NCI-H2227 treated with DMSO at 0.1 percent for 48 hours (cell line): ENCODE measurements around the gene IL1R2.
"Not testable (repeated sequence)": the region's sequence is repeated elsewhere in the genome, so short reads cannot be mapped to it uniquely, and the experiment has no call there.

Experiments used
- DNase-seq: peaks from one replicate; lab custom pipeline; 2025; lab: John Stamatoyannopoulos, UW

The IL1R2 gene

DNA sequence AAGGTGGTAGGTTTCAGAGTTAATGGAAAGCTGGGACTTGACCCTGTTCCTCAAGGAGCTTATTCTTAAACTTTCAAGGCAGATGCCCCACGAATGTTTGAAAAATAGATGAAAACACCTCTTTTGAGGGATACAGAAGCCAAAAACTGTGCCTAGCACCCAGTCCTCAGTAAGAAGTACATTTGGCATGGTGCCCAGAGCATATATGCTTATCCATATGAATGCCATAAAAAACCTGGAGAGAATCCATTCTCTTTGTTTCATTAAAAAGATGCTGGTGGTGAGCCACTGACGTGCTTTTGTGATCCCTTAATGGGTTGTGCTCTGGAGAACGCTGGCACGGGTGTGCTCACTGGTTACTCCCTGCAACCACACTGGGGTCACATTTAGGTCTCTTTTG is 69.0 kb downstream of the IL1R2 start:
- no peak for DNase-seq

GRCh38 chr2:102061286-102061699 is 69.5 kb downstream of the IL1R2 start:
- no peak for DNase-seq

DNA sequence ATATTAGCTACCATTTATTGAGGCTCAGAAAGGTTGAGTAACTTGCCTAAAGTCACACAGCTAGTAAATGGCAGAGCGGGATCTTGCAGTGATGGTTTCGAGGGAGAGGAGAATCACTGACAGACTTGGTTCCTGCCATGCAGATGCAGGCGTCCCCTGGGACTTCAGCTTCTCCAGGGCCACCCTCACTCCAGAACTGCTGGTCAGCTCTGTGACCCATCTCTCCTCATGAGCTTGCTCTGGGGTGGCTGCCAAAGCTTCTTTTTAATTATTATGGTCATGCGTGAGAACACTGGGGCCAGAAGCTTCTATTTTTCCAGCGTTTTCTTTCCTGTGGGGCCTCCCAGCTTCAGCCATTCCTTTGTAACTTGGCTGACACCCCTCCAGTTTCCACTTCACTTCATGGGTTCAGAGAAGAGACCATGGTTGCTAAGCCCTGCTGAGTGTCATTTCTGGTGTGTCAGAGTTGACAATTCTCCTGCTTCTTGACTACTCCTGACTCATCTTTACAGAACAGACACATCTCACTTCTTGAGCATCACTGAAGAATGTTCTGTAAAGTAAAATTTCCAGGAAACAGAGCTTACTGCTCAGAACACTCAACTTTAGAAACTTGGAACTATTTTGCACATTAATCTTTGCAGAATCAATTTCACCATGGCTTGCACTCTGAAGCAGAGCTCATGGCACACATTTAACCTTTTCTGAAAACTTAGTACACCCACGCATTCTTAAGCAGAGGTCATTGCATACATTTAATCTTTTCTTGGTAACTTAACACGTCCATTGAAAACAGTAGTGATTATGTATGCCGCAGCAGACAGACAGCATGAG is 70.4 kb downstream of the IL1R2 start:
- DNase-seq: no peak

- DNase-seq: no peak
These were observed 71.0 kb downstream of the IL1R2 start for GRCh38 chr2:102062802-102063201.

DNA sequence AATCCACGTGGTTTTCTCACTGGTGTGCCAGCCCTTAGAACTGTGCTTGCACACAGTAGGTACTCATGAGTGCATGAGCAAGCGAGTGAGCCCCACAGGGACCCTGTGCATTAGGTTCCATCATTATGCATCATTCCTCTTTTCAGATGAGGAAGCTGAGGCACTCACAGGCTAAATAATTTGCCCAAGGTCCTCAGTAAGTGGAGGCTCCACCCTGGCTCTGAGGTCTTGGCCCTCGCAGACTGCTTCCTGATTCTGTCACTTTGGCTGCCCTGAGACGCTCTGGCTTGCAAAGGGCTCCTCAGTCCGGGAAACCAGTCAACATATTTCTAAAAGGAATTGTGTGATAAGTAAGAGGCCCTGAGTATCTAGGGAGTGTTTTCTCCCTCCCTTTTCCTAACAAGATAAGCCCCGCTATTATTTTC is 71.7 kb downstream of the IL1R2 start:
- DNase-seq: no peak

- no peak for DNase-seq
These were observed 72.3 kb downstream of the IL1R2 start for GRCh38 chr2:102063941-102064678.

DNA sequence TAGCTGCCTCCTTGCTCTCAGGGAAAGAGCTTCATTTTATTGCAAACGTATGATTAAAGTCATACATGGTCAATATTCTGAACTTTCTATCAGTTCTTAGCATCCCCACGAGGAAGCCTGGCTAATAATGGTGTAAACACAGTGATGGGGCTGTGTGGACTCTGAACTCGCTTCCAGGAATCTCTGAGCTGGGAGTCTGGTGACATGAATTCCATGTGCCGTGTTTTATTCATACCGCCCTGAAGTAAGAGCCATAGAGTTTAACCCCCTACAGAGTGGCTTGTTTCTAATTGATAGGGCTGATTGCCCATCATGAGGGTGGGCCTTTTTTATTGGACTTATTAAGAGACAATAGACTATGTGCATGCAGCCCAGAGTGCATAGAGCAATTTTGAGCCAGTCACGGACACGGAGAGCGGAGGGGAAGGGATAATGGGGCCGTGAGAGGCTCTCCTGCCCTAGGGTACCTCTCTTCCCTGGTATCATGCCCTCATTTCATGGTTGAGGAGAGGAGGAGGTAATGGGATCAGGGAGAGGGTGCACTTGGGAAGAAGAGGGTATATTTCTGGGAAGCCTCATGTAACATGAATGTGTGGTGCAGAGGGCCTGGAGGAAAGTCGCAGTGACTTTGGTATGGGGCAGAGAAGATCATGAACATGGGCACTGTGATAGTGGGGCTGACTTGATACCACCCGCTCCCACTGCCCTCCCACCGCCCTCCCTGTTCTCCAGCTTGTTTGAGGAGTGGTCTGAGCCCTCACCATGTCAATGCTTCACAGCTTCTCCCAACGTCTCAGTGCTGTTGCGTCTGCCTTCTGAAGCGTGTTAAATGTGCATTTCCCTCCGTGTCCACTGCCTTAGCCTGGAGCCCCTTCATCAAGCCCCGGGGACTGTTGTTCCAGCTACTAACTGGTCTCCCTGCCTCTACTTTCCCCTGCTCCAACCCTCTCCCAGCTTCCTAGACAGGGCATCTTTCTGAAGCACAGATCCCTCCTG is 73.2 kb downstream of the IL1R2 start:
- DNase-seq: no peak

DNA sequence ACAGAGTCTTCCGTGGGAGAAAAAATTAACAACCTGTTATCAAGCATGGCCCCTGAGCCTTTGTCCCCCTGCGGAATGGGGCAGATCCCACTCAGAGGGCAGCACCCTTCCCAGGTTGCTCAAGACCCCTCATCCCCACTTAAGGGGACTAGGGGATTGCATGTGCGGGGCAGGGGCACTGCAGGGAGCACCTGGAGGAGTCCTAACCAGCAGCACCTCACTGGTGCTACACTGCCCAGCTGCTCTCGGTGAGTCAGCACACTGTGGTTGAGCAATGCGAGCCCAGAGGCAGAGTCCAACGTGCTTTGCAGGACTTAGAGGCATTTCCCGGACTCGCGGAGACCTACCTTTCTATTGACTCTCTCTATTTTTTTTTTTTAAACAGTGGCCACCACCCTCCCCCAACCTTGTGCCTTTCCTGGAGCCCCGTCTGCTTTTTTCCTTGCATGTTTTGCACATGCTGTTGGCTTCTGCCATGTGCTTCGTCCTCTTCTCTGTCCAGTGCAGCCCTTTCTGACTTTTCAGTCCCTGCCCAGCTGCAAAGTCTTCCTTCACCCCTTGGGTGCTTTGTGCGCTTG is 74.0 kb downstream of the IL1R2 start:
- DNase-seq: no peak

DNA sequence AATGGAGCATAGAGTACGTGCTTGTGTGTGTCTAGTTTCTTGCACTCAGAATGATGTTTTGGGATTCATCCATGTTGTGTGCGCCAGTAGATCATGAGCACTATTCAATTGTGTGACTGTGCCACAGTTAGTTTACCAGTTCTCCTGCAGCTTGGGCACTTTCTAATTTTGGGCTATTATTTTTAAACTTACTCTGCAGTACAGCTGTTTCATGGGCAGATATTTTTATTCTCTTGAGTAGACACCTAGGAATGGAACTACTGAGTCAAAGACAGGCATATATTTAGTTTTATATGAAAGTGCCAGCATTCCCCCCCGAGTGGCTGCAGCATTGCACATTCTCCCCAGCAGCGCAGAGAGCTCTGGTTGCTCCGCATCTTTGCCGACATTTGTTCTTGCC is 74.8 kb downstream of the IL1R2 start:
- no peak for DNase-seq

DNA sequence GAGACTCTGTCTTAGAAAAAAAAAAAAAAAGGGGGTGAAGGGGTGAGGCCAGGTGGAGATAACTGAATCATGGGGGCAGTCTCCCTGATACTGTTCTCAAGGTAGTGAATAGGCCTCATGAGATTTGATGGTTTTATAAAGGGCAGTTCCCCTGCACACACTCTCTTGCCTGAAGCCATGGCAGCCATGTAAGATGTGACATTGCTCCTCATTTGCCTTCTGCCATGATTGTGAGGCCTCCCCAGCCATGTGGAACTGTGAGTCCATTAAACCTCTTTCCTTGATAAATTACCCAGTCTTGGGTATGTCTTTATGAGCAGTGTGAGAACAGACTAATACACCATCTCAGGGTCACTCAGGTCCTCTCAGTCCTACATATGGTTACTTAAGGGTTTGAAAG is 76.4 kb downstream of the IL1R2 start:
- not testable (repeated sequence) for DNase-seq

- DNase-seq: no peak
These were observed 77.7 kb downstream of the IL1R2 start for GRCh38 chr2:102069311-102069974.

GRCh38 chr2:102070058-102070642 is 78.4 kb downstream of the IL1R2 start:
- no peak for DNase-seq

DNA sequence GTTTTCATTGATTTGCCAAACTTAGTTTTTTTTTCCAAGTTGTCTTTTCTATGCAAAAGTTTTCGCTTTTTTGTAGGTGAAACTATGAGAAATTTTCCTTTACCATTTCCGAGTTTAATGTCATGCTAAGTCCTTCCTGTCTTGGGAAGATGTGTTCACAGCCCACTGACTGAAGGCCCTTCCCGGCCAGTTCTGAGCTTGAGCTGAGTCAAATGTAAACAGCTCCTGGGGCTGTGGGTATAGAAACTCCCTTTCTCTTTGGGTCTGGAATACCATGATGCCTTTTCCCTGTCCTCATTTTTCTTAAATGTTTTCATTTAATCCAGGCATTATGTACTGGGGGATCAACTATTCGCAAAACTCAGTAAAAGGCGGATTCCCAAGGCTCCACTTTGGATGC is 81.0 kb downstream of the IL1R2 start:
- DNase-seq: no peak

DNA sequence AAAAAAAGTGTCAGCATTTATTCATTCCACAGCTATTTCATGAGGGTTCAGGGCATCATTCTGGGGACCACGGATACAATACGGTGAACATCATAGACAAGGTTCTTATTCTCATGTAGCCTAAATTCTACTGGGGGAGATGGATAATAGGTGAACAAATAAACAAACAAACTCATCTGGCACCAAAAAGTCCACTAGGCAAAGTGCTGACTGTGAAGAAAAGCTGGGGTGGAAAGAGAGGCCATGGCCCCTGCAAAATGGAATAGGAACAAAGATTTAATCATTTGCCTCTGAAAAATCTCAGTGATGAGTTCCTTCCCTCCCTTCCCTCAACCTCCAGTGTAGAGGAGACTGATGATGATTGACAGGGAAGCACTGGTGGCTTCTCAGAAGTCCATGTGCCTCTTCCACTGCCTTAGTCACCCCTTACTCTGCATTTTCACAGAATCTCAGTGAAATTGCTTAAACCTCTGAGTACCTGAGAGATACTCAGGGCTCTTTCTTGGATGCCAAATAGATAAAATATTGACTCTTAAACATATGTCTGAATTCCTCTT is 81.5 kb downstream of the IL1R2 start:
- no peak for DNase-seq

- no peak for DNase-seq
These were observed 82.5 kb downstream of the IL1R2 start for GRCh38 chr2:102074152-102074783.

DNA sequence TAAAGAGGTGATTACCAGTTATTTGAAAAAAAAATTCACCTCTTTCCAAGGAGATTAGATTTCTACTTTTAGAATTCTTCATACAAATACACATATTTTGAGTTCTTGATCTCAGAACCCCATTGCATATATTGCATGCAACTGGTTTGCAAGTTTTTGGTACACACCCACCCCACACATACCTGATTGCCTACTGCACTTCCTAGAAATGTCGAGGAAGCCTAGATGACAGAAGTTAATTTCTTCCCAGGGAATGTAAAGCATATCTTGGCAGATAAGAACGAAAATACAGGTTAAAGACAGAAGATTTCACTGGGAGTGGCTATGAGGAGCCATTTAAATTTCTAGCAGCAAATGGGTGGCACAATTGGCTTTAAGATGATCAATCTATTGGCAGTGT is 83.7 kb downstream of the IL1R2 start:
- no peak for DNase-seq

- no peak for DNase-seq
These were observed 84.8 kb downstream of the IL1R2 start for GRCh38 chr2:102076512-102076911.
